ENCODE results near the gene ADRB2.
A peak's percentile ranks its signal among the peaks of the same experiment; 100 is the strongest.

ADRB2 gene

DNA sequence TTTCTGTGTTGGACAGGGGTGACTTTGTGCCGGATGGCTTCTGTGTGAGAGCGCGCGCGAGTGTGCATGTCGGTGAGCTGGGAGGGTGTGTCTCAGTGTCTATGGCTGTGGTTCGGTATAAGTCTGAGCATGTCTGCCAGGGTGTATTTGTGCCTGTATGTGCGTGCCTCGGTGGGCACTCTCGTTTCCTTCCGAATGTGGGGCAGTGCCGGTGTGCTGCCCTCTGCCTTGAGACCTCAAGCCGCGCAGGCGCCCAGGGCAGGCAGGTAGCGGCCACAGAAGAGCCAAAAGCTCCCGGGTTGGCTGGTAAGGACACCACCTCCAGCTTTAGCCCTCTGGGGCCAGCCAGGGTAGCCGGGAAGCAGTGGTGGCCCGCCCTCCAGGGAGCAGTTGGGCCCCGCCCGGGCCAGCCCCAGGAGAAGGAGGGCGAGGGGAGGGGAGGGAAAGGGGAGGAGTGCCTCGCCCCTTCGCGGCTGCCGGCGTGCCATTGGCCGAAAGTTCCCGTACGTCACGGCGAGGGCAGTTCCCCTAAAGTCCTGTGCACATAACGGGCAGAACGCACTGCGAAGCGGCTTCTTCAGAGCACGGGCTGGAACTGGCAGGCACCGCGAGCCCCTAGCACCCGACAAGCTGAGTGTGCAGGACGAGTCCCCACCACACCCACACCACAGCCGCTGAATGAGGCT lies at the start of gene ADRB2:
TSS of gene ADRB2 (plus strand) at position 559 of the 686 bp plus-strand sequence. CDS start 221 bp downstream, outside the sequence.
- Mint-ChIP-seq H3K27ac (peak within 1 kb of the TSS; percentile 56), H3K9me3 (no peaks in the 10 kb centered on the region), H3K36me3 (ENCODE audit: low read depth) (no peaks in the 10 kb centered on the region), H3K4me1 (ENCODE audit: low read depth) (peaks cover 54% of the 10 kb centered on the region), H3K4me3 (peak within 1 kb of the TSS; percentile 90), H3K27me3 (peaks cover 18% of the 10 kb centered on the region)

DNA sequence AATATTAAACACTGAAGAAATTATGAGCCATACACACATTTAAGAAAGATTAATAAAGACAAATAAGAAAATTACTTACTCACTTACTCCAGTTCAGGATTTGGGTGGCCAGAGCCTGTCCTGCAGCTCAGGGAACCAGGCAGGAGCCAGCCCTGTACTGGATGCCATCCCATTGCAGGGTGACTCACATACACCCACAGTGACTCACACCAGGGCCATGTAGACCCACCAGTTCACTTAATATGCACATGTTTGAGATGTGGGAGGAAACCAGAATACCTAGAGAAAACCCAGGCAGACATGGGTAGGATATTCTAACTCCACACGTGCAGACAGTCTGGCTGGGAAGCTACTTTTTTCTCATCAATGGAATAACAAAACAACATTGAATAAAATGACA lies 49.6 kb upstream of the ADRB2 start:
- H3K9me3 Mint-ChIP-seq = no peaks in the 10 kb centered on the region
- peaks cover 31% of the 10 kb centered on the region for H3K27me3 Mint-ChIP-seq
- H3K4me3 Mint-ChIP-seq = no peak overlapping the region
- no peak overlapping the region for H3K27ac Mint-ChIP-seq
- H3K4me1 Mint-ChIP-seq (ENCODE audit: low read depth) = peaks cover 9% of the 10 kb centered on the region
- H3K36me3 Mint-ChIP-seq (ENCODE audit: low read depth) = no peaks in the 10 kb centered on the region

DNA sequence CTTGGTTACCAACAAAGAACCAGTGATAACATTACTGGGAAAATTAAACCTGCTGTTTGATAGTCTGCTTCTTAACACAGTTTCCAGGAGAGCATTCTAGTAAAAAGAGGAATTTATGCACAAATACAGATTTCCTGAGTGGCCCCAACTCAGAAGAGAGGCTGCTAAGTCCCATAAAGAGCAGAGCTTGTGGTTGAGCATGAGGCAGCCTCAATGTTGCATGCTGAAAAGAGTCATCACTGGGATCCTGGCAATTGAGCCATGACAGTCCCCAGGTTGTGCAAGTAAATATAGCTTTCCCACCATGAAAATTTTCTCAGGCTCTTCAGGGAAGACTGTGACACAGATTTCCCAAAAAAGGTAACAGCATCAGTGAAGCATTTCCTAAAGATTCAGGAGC lies 47.5 kb upstream of the ADRB2 start:
- Mint-ChIP-seq H3K36me3 (ENCODE audit: low read depth) (no peaks in the 10 kb centered on the region), H3K27me3 (peaks cover 26% of the 10 kb centered on the region), H3K27ac (no peak overlapping the region), H3K9me3 (no peaks in the 10 kb centered on the region), H3K4me3 (no peak overlapping the region), H3K4me1 (ENCODE audit: low read depth) (peaks cover 9% of the 10 kb centered on the region)

DNA sequence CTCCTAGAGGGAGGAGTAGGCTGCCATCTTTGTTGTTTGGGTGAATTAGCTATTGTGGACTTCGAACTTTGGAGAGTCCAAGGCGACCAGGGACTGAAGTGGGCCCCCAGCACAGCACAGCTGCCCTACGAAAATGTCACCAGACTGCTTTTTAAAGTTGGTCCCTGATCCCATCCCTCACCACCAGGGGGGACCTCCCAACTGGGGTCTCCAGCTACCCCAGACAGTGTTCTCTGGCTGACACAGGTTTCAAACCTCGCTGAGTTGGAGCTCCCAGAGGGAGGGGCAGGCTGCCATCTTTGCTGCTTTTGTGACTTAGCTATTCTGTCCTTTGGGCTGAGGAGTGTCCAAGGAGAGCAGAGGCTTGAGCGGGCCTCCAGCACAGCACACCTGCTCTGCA lies 45.7 kb upstream of the ADRB2 start:
- no peaks in the 10 kb centered on the region for H3K9me3 Mint-ChIP-seq
- H3K4me1 Mint-ChIP-seq (ENCODE audit: low read depth) = peaks cover 9% of the 10 kb centered on the region
- no peak overlapping the region for H3K27ac Mint-ChIP-seq
- no peak overlapping the region for H3K4me3 Mint-ChIP-seq
- no peaks in the 10 kb centered on the region for H3K36me3 Mint-ChIP-seq (ENCODE audit: low read depth)
- H3K27me3 Mint-ChIP-seq = peaks cover 25% of the 10 kb centered on the region

- H3K36me3 Mint-ChIP-seq (ENCODE audit: low read depth) = no peaks in the 10 kb centered on the region
- H3K27ac Mint-ChIP-seq = no peak overlapping the region
- H3K4me3 Mint-ChIP-seq = no peak overlapping the region
- no peaks in the 10 kb centered on the region for H3K9me3 Mint-ChIP-seq
- peaks cover 9% of the 10 kb centered on the region for H3K4me1 Mint-ChIP-seq (ENCODE audit: low read depth)
- peaks cover 25% of the 10 kb centered on the region for H3K27me3 Mint-ChIP-seq
Observed at GRCh38 chr5:148781766-148782165, 44.6 kb upstream of the ADRB2 start.

GRCh38 chr5:148785223-148785622 lies 41.2 kb upstream of the ADRB2 start:
- Mint-ChIP-seq H3K9me3 (no peaks in the 10 kb centered on the region), H3K36me3 (ENCODE audit: low read depth) (no peaks in the 10 kb centered on the region), H3K4me1 (ENCODE audit: low read depth) (peaks cover 8% of the 10 kb centered on the region), H3K27ac (no peak overlapping the region), H3K4me3 (no peak overlapping the region), H3K27me3 (peaks cover 39% of the 10 kb centered on the region)

DNA sequence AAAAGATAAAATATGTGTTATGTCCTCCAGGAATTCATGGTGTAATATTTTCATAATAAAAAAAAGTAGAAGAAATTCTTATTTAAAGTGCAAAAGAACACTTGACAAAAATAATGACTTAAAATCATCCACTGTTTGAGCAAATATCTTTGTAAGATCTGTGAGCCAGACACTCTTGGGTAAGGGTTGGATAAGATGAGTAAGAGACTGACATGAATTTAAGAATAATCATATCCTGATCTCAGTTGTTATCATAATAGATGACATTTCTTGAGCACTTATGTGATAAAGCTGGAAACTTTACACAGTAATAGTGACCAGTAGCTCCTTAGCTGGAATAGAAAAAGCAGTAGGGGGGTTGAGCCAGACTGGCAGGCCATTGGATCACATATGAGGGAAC lies 40.0 kb upstream of the ADRB2 start:
- Mint-ChIP-seq H3K27ac (no peak overlapping the region), H3K27me3 (peaks cover 39% of the 10 kb centered on the region), H3K9me3 (no peaks in the 10 kb centered on the region), H3K4me3 (no peak overlapping the region), H3K4me1 (ENCODE audit: low read depth) (peaks cover 20% of the 10 kb centered on the region), H3K36me3 (ENCODE audit: low read depth) (no peaks in the 10 kb centered on the region)

DNA sequence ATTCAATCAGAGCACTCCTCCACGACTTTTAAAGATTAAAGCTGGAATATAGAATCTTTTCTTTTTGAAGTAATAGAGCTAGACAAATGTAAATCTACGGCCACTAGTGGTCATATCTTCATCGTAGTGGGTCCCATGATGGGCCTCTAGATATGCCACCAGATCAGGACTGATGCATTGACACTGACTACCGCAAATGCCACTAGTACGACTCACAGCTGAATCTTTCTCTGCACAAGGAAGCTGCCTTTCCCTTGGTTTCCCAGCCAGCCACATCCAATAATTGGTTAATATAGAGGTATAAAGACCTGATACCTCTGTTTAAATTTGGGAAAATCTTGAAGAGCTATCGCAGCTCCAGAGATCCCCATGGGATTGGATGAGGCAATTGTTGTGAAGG lies 37.8 kb upstream of the ADRB2 start:
- no peaks in the 10 kb centered on the region for H3K9me3 Mint-ChIP-seq
- peaks cover 33% of the 10 kb centered on the region for H3K27me3 Mint-ChIP-seq
- peaks cover 40% of the 10 kb centered on the region for H3K4me1 Mint-ChIP-seq (ENCODE audit: low read depth)
- no peak overlapping the region for H3K4me3 Mint-ChIP-seq
- no peak overlapping the region for H3K27ac Mint-ChIP-seq
- no peaks in the 10 kb centered on the region for H3K36me3 Mint-ChIP-seq (ENCODE audit: low read depth)

GRCh38 chr5:148790545-148791333 lies 35.7 kb upstream of the ADRB2 start:
- no peak overlapping the region for H3K4me3 Mint-ChIP-seq
- H3K4me1 Mint-ChIP-seq (ENCODE audit: low read depth) = peaks cover 54% of the 10 kb centered on the region
- H3K36me3 Mint-ChIP-seq (ENCODE audit: low read depth) = no peaks in the 10 kb centered on the region
- H3K27ac Mint-ChIP-seq = peak overlapping the region; percentile 65
- H3K9me3 Mint-ChIP-seq = no peaks in the 10 kb centered on the region
- peaks cover 38% of the 10 kb centered on the region for H3K27me3 Mint-ChIP-seq

GRCh38 chr5:148791334-148791667 lies 35.1 kb upstream of the ADRB2 start:
- no peaks in the 10 kb centered on the region for H3K9me3 Mint-ChIP-seq
- H3K27ac Mint-ChIP-seq = peak overlapping the region; percentile 65
- no peaks in the 10 kb centered on the region for H3K36me3 Mint-ChIP-seq (ENCODE audit: low read depth)
- H3K4me1 Mint-ChIP-seq (ENCODE audit: low read depth) = peaks cover 54% of the 10 kb centered on the region
- peaks cover 42% of the 10 kb centered on the region for H3K27me3 Mint-ChIP-seq
- H3K4me3 Mint-ChIP-seq = no peak overlapping the region

DNA sequence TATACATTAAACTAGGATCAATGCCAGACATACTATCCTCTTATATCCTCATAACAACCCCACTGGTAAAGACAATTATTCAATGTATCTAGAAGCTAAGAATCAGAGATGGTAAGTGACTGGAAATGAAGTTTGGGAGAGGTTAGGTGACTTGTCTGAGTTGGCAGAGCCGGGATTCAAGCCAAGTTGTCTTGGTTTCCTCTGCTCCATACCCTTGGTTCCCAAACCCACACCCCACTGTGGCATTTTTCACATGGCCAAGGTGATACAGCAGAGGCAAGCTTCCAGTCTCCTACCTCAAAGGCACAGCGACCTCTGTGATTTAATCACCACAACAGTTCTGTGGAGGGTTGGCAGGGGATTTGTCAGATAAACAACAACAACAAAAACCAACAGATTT lies 34.7 kb upstream of the ADRB2 start:
- Mint-ChIP-seq H3K36me3 (ENCODE audit: low read depth) (no peaks in the 10 kb centered on the region), H3K27me3 (peaks cover 42% of the 10 kb centered on the region), H3K4me1 (ENCODE audit: low read depth) (peaks cover 51% of the 10 kb centered on the region), H3K4me3 (no peak overlapping the region), H3K9me3 (no peaks in the 10 kb centered on the region), H3K27ac (peak overlapping the region; percentile 65)

- Mint-ChIP-seq H3K4me3 (no peak overlapping the region), H3K4me1 (ENCODE audit: low read depth) (peaks cover 50% of the 10 kb centered on the region), H3K36me3 (ENCODE audit: low read depth) (no peaks in the 10 kb centered on the region), H3K27ac (peak overlapping the region; percentile 24), H3K9me3 (no peaks in the 10 kb centered on the region), H3K27me3 (peaks cover 42% of the 10 kb centered on the region)
Observed at GRCh38 chr5:148792744-148793143, 33.7 kb upstream of the ADRB2 start.

DNA sequence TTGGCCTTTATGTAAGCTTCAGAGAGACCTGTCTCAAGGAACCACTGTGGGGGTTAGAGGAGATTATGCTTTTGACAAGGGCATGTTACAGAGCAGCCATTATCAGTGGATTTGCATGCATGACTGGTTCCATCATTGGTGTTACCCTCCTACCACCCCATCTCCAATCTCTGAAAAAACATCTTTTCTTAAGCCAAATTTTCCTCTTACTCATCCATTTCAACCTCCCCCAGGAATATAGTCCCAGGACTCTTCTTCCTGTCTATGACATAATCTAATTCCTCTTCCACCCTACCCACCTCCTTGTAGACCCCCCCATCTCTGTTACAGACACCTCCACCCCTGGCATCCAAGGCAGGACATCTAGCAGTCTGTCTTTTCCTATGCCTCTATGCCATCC lies 33.1 kb upstream of the ADRB2 start:
- Mint-ChIP-seq H3K27me3 (peaks cover 39% of the 10 kb centered on the region), H3K9me3 (no peaks in the 10 kb centered on the region), H3K27ac (peak overlapping the region; percentile 36), H3K36me3 (ENCODE audit: low read depth) (no peaks in the 10 kb centered on the region), H3K4me1 (ENCODE audit: low read depth) (peaks cover 50% of the 10 kb centered on the region), H3K4me3 (no peak overlapping the region)

- H3K27ac Mint-ChIP-seq = no peak overlapping the region
- no peaks in the 10 kb centered on the region for H3K36me3 Mint-ChIP-seq (ENCODE audit: low read depth)
- no peak overlapping the region for H3K4me3 Mint-ChIP-seq
- peaks cover 56% of the 10 kb centered on the region for H3K4me1 Mint-ChIP-seq (ENCODE audit: low read depth)
- no peaks in the 10 kb centered on the region for H3K9me3 Mint-ChIP-seq
- H3K27me3 Mint-ChIP-seq = peaks cover 30% of the 10 kb centered on the region
Observed at GRCh38 chr5:148794275-148794674, 32.1 kb upstream of the ADRB2 start.

- Mint-ChIP-seq H3K27ac (peak overlapping the region; percentile 50), H3K4me1 (ENCODE audit: low read depth) (peaks cover 61% of the 10 kb centered on the region), H3K27me3 (peaks cover 26% of the 10 kb centered on the region), H3K9me3 (no peaks in the 10 kb centered on the region), H3K36me3 (ENCODE audit: low read depth) (no peaks in the 10 kb centered on the region), H3K4me3 (no peak overlapping the region)
Observed at GRCh38 chr5:148794729-148795561, 31.5 kb upstream of the ADRB2 start.
